ENCODE results near the gene TMEM18.

The TMEM18 gene

GRCh38 chr2:671787-672605, 5.2 kb downstream of the TMEM18 start:
- DNase-seq: no peak

- no peak for DNase-seq
These were observed 6.1 kb downstream of the TMEM18 start for GRCh38 chr2:671072-671471.

- DNase-seq: no peak
These were observed 6.6 kb downstream of the TMEM18 start for GRCh38 chr2:670637-671036.

DNA sequence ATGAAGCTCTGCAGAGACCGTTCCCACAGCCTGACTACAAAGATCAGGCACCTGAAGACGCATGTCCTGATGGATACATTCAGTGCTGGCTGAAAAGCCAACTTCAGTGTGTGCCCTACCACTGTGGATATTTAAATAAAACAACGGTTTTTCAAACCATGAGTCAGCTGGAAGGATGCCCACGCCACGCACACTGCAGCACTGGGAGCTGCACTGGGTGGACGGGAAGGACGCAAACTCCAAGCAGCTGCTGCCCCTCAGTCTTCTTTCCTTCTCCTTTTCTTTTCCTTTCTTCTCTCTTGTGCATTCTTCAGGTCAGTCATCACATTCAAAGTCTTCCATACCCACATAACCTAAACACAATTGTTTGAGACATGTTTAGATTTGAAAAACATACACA, 7.9 kb downstream of the TMEM18 start:
- DNase-seq: no peak

DNA sequence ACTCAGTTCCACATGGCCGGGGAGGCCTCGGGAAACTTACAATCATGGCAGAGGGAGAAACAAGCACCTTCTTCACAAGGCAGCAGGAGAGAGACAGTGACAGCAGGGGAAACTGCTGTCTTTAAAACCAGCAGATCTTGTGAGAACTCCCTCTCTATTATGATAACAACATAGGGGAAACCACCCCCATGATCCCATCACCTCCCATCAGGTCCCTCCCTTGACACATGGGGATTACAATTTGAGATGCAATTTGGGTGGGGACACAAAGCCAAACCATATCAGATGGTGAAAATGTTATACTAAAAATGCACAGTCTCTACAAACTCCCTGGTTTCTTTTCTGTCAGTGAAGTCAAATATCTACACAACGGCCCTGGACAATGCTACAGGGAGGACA, 9.2 kb downstream of the TMEM18 start:
- no peak for DNase-seq

DNA sequence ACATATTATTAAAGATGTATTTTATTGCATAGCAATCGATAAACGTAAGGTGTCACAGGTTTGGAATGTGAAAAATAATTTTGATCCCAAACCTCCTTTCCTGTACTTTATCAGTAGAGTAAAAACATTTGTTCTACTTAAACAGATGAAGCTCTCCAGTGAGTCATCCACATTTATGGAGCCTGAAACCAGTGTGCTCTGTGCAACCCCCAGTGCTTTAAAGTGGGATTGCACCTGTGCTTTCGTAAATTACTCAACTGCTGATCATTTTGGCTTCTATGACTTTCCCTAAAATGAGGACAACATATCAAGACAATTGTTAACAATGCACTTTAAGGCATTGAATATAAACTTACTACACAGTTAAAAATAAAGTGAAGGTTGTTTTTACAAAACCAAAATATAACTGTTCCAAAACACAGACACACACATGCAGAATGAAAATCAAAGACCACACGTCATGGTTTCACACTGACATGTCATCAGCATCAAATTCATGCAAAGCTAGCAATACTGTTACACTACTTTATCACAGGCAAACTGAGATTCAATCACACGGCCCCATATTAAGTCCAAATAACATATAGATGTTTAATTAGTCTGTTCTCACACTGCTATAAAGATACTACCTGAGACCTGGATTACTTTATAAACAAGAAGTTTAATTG, 9.7 kb downstream of the TMEM18 start:
- DNase-seq: peak in 1 of 2 experiments; percentile 15

- no peak for DNase-seq
These were observed 10.8 kb downstream of the TMEM18 start for GRCh38 chr2:666441-666840.

- no peak for DNase-seq
These were observed 11.7 kb downstream of the TMEM18 start for GRCh38 chr2:665340-666073.

DNA sequence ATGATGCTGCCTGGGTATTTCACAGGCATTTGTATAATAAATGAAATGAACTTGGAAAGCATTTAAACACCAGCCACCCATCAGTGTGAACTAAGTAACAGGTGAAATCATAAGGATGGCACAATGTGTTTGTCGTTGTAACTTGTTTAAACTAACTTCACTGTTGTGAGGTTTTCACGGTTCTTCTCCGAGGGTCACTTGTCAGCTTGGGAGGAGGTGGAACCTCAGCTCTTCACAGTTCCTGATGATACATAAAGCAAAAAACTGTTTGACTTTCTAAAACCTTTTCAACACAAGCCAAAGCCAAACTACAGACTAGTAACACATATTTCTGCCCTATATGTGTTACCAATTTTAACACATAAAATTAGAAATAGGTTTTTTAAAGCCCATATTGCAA, 13.1 kb downstream of the TMEM18 start:
- DNase-seq: no peak

GRCh38 chr2:663221-663620, 14.0 kb downstream of the TMEM18 start:
- no peak for DNase-seq

GRCh38 chr2:661360-661635, 15.9 kb downstream of the TMEM18 start:
- no peak for DNase-seq

- no peak for DNase-seq
These were observed 16.4 kb downstream of the TMEM18 start for GRCh38 chr2:660586-661359.

DNA sequence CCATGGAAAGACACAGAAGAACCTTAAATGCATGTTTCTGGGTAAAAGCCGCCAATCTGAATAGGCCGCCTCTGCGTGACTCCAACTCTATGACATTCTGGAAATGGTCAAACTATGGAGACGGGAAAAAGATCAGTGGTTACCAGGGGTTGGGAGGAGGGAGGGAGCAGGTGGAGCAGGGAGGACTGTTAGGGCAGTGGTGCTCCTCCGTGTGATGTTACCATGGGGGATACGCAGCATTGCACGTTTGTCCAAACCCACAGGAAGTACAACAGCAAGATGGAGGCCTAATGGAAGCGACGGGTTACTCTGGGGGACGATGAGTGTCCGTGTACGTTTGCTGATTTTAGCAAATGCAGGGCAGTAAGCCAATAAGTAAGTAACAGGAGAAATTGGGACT, 17.2 kb downstream of the TMEM18 start:
- DNase-seq: no peak

DNA sequence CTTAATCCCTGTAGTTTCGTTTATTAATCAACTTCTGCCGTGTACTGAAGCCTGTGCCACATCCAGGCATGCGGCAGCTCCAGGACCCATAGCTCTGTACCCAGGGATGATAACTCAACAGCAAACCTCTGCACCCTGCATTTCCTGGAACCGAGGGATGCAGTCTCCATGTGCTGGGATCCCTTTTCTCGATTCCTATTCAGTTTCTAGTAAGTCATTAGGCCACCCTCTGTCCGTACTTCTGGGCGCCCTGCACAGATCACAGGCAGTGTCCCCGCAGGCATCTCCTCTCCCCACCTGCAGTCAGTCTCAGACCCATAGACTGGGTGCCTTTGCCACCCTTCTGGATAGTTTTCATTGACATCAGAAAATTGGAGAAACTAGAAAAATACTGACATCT, 18.8 kb downstream of the TMEM18 start:
- no peak for DNase-seq

- DNase-seq: no peak
These were observed 19.4 kb downstream of the TMEM18 start for GRCh38 chr2:657766-658165.

DNA sequence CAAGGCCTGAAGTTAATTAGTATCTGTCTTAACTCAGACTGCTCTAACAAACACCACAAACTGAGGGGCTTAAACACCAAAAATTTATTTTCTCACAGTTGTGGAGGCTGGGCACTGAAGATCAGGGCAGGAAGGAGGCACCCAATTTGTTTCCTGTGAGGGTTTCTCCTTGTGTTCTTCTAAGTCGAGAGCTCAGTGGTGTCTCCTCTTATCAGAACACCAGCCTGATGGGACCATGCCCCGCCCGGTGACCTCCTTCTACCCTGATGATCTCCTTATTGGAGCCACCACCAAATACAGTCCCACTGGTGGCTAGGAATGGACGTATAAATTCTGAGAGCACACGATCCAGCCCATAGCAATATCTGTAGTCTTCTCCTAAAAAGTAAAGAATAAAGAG, 20.5 kb downstream of the TMEM18 start:
- no peak for DNase-seq

GRCh38 chr2:655626-656025, 21.6 kb downstream of the TMEM18 start:
- DNase-seq: no peak

GRCh38 chr2:654896-655295, 22.3 kb downstream of the TMEM18 start:
- no peak for DNase-seq

GRCh38 chr2:653645-654425, 23.4 kb downstream of the TMEM18 start:
- DNase-seq: no peak

GRCh38 chr2:652881-653480, 24.2 kb downstream of the TMEM18 start:
- no peak for DNase-seq

DNA sequence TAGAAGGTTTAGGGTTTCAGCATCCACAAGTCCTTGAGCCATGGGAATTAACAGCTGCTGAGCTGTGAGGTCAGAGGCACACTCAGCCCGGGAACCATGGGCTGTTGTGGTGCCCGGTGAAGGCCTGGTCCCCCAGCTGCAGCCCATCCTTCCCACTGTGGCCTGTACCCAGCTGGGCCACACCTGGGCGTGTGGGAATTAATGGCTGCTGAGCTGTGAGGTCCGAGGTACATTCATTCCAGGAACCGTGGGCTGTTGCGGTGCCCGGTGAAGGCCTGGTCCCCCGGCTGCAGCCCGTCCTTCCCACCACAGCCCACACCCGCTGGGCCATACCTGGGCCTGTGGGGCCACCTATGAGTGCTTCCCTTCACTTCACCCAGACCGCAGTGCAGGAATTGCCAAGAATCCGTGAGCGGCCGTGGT, 25.2 kb downstream of the TMEM18 start:
- no peak for DNase-seq

Data from stimulated activated CD4-positive, alpha-beta T cell treated with anti-CD3 and anti-CD28 coated beads, Interleukin-4, amount 100 ng/mL, for 4 hours (primary cell).